Astrocyte (in vitro differentiated cells and primary cell): ENCODE measurements around the gene SPINT1.

Experiments used
- CTCF ChIP-seq: IDR thresholded peaks from 2 replicates; pipeline ENCODE4 v1.5.1; 2011; ENCODE audit warnings: low read depth, mild to moderate bottlenecking, inconsistent platforms, low read length, moderate library complexity; ENCODE audit not compliant: insufficient read depth
- EZH2 ChIP-seq: IDR thresholded peaks from 2 replicates; pipeline ENCODE4 v1.6.1; 2012; ENCODE audit warnings: mild to moderate bottlenecking, low read length, inconsistent platforms; ENCODE audit not compliant: insufficient read depth

- no peak for TF ChIP-seq CTCF
- no peak for TF ChIP-seq EZH2
These were observed 25.8 kb downstream of the SPINT1 start for GRCh38 chr15:40869686-40870085.
